Gastroesophageal sphincter (tissue), 3 donors: Measurements from ENCODE around the gene MAP4K1.

Experiments
- CTCF ChIP-seq, 4 experiments: fragments of 200-600 bp in 2 of 4; fragments of 450-650 bp in 2 of 4; sonication (generic) in 1 of 4; IDR thresholded peaks; one replicate each; pipeline ENCODE4 v1.5.1; 2017 to 2019; ENCODE audit warnings: antibody characterized with exemption in 4 of 4, mild to moderate bottlenecking in 2 of 4, moderate library complexity in 2 of 4
- EP300 ChIP-seq: sonication (generic); formaldehyde crosslinking; IDR thresholded peaks from one replicate; pipeline ENCODE4 v1.6.1; 2017; ENCODE audit warnings: antibody characterized with exemption, mild to moderate bottlenecking
- POLR2A ChIP-seq, 2 donors: fragments of 450-650 bp; IDR thresholded peaks; one replicate each; pipeline ENCODE4 v1.6.1; 2017; ENCODE audit warnings: antibody characterized with exemption in 2 of 2, mild to moderate bottlenecking in 2 of 2, moderate library complexity in 1 of 2

GRCh38 chr19:38543807-38544568, 73.8 kb downstream of the MAP4K1 start:
- peak in 3 of 4 experiments; percentile 43 to 67 (median 51) for TF ChIP-seq CTCF (IDR thresholded peaks at IDR 0.05)
- TF ChIP-seq POLR2A (IDR thresholded peaks at IDR 0.05): no peak
- no peak for TF ChIP-seq EP300
